Nephron (organoid): ENCODE data around the gene EMID1.

Experiments
- H3K27ac Mint-ChIP-seq, 3 experiments: 2 replicates each; pipeline ENCODE4 v1.8.0; 2020; ENCODE audit warnings: mixed read lengths in 3 of 3, mild to moderate bottlenecking in 2 of 3, moderate library complexity in 1 of 3
- H3K27me3 Mint-ChIP-seq: 2 replicates; pipeline ENCODE4 v1.8.0; 2021; ENCODE audit warnings: low read depth, mild to moderate bottlenecking, moderate library complexity, mixed read lengths
- H3K36me3 Mint-ChIP-seq: 2 replicates; pipeline ENCODE4 v1.8.0; 2020; ENCODE audit warnings: low read depth, mixed read lengths
- H3K4me1 Mint-ChIP-seq: 2 replicates; pipeline ENCODE4 v1.8.0; 2020; ENCODE audit warnings: mixed read lengths
- H3K4me3 Mint-ChIP-seq, 3 experiments: 2 replicates each; pipeline ENCODE4 v1.8.0; 2020; ENCODE audit warnings: mild to moderate bottlenecking in 3 of 3, mixed read lengths in 3 of 3, moderate library complexity in 2 of 3
- H3K9me3 Mint-ChIP-seq: 2 replicates; pipeline ENCODE4 v1.8.0; 2020; ENCODE audit warnings: mixed read lengths
- TF ChIP-seq, protein P1 (sequence below), 3 experiments: fragments of 200-600 bp; sonication (generic); IDR thresholded peaks; one replicate each; pipeline ENCODE4 v1.5.0; 2021; ENCODE audit warnings: antibody characterized with exemption in 3 of 3; ENCODE audit not compliant: unreplicated experiment in 3 of 3

Gene EMID1

DNA sequence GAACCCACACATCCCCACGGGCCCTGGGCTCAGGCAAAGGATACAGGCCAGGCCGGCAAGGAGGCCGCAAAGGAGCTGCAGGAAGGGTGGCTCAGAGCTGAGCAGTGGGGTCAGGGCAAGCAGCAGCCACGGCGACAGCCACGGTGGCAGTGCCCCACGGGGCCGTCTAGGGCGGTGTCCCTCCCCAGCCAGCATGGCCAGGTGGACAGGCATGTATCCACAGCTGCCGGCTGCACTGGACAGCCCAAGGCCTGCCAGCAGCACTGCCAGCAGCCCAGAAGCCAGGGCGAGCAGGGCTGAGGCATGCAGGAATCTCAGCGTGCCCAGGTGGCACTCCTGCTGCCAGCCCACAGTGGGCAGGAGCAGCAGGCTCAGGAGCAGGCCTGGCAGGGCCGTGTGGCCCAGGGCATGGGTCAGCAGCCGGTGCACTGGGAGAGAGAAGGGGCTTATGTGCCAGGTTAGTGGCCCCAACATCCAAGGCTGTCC, 58.1 kb downstream of the EMID1 start:
- TF ChIP-seq, protein P1, sequence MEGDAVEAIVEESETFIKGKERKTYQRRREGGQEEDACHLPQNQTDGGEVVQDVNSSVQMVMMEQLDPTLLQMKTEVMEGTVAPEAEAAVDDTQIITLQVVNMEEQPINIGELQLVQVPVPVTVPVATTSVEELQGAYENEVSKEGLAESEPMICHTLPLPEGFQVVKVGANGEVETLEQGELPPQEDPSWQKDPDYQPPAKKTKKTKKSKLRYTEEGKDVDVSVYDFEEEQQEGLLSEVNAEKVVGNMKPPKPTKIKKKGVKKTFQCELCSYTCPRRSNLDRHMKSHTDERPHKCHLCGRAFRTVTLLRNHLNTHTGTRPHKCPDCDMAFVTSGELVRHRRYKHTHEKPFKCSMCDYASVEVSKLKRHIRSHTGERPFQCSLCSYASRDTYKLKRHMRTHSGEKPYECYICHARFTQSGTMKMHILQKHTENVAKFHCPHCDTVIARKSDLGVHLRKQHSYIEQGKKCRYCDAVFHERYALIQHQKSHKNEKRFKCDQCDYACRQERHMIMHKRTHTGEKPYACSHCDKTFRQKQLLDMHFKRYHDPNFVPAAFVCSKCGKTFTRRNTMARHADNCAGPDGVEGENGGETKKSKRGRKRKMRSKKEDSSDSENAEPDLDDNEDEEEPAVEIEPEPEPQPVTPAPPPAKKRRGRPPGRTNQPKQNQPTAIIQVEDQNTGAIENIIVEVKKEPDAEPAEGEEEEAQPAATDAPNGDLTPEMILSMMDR (IDR thresholded peaks at IDR 0.05; ENCODE audit: unreplicated experiment in 3 of 3) = no peak
- no peak overlapping the region for H3K27ac Mint-ChIP-seq
- H3K4me3 Mint-ChIP-seq = no peak overlapping the region
- H3K9me3 Mint-ChIP-seq = no peaks in the 10 kb centered on the region
- no peaks in the 10 kb centered on the region for H3K27me3 Mint-ChIP-seq
- H3K4me1 Mint-ChIP-seq = peaks cover 17% of the 10 kb centered on the region
- peaks cover 14% of the 10 kb centered on the region for H3K36me3 Mint-ChIP-seq

- Mint-ChIP-seq H3K36me3 (peaks cover 23% of the 10 kb centered on the region), H3K9me3 (no peaks in the 10 kb centered on the region), H3K4me3 (peak overlapping the region in 1 of 3 experiments; percentile 94), H3K27ac (no peak overlapping the region), H3K27me3 (no peaks in the 10 kb centered on the region), H3K4me1 (peaks cover 29% of the 10 kb centered on the region)
- TF ChIP-seq, protein P1 (IDR thresholded peaks at IDR 0.05; ENCODE audit: unreplicated experiment in 3 of 3) = no peak
Observed at GRCh38 chr22:29265305-29265704, 59.6 kb downstream of the EMID1 start.

DNA sequence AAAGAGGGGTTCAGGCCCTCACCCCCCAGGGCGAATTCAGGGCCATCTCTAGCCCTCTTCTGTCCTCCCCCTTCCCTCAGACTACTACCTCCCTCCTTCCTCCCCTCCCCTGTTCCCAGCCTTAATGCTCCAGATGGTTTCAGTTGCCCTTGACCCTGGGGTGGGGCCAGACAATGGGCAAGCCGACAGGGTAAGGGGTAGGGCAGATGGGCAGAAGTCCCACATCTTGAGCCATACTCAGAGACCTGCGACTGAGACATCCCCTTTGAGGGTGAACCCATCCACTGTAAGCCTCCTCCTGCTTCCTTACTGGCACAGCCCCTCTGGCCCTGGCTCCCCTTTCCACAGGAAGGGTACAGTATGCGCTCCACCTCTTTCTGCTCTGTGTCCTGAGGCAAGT, 60.2 kb downstream of the EMID1 start:
- Mint-ChIP-seq H3K4me3 (peak overlapping the region; percentile 93 to 97 (median 94)), H3K9me3 (no peaks in the 10 kb centered on the region), H3K36me3 (peaks cover 27% of the 10 kb centered on the region), H3K27ac (peak overlapping the region; percentile 96 to 100 (median 99)), H3K27me3 (no peaks in the 10 kb centered on the region), H3K4me1 (peaks cover 36% of the 10 kb centered on the region)
- TF ChIP-seq, protein P1 (IDR thresholded peaks at IDR 0.05; ENCODE audit: unreplicated experiment in 3 of 3) = no peak

DNA sequence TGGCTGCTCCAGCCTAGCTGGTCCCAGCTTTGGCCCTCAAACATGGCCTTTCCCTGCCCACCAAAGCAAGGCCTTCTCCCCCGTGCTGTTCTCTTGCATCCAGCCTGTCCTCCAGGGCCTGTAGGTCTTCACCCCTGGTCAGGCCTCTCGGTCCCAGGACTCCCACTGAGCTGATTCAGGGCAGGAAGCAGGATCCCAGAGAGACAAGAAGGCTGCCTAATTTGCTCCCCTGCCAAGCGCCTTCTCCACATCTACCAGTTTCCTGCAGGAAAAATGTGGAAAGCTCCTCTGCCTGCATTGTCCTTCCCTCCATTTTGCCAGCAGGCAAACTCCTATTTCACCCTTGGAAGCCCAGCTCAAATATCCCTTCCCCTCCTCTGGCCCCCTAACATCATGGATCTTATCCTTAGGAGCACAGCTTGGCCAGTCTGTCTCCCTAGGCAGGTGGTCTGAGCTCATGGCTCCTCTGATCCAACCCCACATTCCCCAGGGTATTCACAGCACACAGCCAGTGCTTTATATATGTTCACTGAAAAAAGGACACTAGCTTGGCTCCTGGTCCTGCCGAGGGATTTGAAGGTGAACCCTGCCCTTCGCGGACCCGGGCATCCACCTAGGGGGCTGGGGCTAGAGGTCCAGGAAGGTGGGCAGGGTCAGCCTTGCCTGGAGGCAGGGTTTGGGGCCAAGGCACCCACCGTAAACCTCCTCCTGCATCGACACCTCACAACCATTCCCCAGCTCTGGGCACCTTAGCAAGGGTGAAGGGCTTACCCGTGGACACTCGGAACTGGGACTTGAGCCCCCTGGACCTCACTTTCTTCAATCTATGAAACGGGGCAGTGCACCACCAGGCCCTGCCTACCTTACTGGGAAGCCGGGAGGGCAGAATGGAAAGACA, 61.1 kb downstream of the EMID1 start:
- Mint-ChIP-seq H3K9me3 (no peaks in the 10 kb centered on the region), H3K36me3 (peaks cover 33% of the 10 kb centered on the region), H3K4me3 (peak overlapping the region; percentile 93 to 97 (median 94)), H3K27me3 (no peaks in the 10 kb centered on the region), H3K4me1 (peaks cover 44% of the 10 kb centered on the region), H3K27ac (peak overlapping the region; percentile 96 to 100 (median 99))
- TF ChIP-seq, protein P1 (IDR thresholded peaks at IDR 0.05; ENCODE audit: unreplicated experiment in 3 of 3) = no peak

DNA sequence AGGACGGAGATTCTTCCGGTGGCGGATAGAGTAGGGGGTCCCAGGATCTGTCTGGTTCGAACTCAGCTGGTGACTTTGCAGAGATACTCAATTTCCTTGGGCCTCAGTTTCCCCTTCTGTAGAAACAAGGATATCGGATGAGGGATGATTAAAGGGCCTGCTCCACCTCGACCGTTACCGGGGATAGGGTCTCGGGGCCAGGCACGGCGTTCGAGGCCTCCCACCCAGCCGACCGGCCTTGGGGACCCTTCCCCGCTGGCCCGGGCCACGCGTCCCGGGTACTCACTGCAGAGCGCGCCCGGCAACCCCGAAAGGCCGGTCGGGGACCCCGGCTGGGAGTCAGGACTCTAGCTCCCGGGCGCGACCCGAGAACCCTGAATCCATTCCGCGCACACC, 61.8 kb downstream of the EMID1 start:
- peak overlapping the region; percentile 93 to 97 (median 94) for H3K4me3 Mint-ChIP-seq
- H3K4me1 Mint-ChIP-seq = peaks cover 51% of the 10 kb centered on the region
- H3K27me3 Mint-ChIP-seq = no peaks in the 10 kb centered on the region
- TF ChIP-seq, protein P1 (IDR thresholded peaks at IDR 0.05; ENCODE audit: unreplicated experiment in 3 of 3) = no peak
- H3K27ac Mint-ChIP-seq = peak overlapping the region; percentile 99 to 100 (median 100)
- no peaks in the 10 kb centered on the region for H3K9me3 Mint-ChIP-seq
- peaks cover 40% of the 10 kb centered on the region for H3K36me3 Mint-ChIP-seq
